Renal cortical epithelial cell (primary cell): ENCODE results near the gene WARS2. TPM values are rescaled to one million over a fixed set of nuclear protein-coding genes. Genes with fewer than 3 reads are reported as not detected.

Experiments used
- DNase-seq: peaks from one replicate; pipeline ENCODE4 v3.0.0-alpha.2; 2011; ENCODE audit warnings: low read depth
- total RNA-seq: library from RNA; depleted of rRNA; stranded (reverse); fragments of >200 nt; gene quantifications from 2 replicates; pipeline ENCODE4 v1.2.3, GENCODE V29; 2014

Gene WARS2
- total RNA-seq, 1 donor from 2014 or later, result 24.7 TPM

DNA sequence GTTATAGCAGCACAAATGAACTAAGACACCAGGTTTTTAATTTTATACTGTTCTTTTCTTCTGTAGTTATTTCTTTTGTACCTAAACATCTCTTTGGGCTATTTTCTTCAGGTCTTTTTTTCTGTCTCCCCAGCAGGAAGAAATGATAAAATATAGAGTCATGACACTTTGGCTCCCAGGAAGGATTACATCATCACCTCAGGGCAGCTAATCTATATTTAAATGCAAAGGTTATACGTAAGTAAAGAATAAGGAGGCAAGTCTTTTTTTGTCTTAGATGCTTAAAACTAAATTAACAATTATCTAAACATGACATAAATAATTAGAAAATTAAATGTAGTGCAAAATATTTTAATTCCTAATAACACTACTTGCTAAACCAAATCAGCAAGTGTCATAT lies 57.0 kb downstream of the WARS2 start:
- DNase-seq, result no peak

DNA sequence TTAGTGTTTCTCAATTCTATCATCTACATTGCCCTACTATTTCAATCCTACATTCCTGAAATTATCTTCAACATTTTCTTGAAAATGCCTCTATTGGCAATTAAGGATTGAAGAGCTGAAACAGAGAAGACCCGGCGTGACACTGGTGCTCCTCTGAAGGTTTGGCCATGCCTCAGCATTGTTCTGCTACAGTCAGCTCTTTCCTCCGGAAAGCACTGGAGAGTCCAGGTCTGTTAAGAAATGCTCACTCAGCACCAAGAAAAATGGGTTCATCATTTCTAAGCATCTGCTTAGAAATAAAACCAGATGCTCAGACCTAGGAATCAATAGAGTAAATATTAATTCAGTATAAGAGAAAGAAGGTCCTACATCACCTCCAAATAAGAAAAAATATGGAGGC lies 58.8 kb downstream of the WARS2 start:
- peak; percentile 16 for DNase-seq

- DNase-seq, result peak; percentile 76
Observed at GRCh38 chr1:119081267-119081666, 59.2 kb downstream of the WARS2 start.

GRCh38 chr1:119080586-119080985 lies 59.9 kb downstream of the WARS2 start:
- peak; percentile 95 for DNase-seq

DNA sequence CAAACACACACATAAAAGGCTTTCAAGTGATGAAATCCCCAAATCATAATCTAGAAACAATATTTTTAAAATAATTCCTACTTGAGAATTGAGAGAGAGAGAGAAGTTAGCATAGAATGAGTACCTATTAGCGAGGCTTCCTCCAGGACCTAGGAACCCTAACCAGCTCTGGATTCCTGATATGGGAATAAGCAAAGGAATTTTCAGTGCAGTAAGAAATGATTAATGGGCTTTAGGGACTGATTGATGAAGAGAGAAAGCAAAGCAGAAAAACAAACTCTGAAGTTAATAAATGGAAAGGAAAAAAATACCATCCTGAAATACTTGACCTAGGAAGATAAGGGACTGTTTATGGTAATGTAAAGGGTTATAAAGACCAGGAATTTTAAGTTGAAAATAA lies 60.6 kb downstream of the WARS2 start:
- DNase-seq, result peak; percentile 59

GRCh38 chr1:119075614-119076013 lies 64.8 kb downstream of the WARS2 start:
- no peak for DNase-seq

- no peak for DNase-seq
Observed at GRCh38 chr1:119071321-119071720, 69.1 kb downstream of the WARS2 start.

- no peak for DNase-seq
Observed at GRCh38 chr1:119069682-119070081, 70.8 kb downstream of the WARS2 start.

DNA sequence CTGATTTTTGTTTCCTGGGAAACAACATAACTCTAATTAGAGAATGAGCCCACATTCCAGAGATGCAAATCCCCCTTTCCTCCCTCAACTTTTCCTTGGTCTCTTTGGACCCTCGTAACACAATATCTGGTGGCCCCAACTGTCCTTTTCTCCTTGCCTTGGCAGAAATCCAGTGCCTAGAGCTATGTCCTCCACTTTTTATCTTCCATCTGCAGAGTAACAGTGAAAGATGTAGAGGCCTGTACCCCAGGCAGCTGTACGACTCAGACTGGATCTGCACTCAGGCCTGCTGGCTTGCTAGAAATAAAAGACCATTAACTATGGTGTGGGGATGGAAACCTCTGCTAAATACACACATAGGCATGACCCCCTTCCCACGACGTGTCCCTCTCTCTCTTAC lies 72.0 kb downstream of the WARS2 start:
- DNase-seq, result no peak

- no peak for DNase-seq
Observed at GRCh38 chr1:119061700-119062099, 78.8 kb downstream of the WARS2 start.

- no peak for DNase-seq
Observed at GRCh38 chr1:119055568-119055967, 84.9 kb downstream of the WARS2 start.

- DNase-seq, result no peak
Observed at GRCh38 chr1:119053917-119054316, 86.5 kb downstream of the WARS2 start.

DNA sequence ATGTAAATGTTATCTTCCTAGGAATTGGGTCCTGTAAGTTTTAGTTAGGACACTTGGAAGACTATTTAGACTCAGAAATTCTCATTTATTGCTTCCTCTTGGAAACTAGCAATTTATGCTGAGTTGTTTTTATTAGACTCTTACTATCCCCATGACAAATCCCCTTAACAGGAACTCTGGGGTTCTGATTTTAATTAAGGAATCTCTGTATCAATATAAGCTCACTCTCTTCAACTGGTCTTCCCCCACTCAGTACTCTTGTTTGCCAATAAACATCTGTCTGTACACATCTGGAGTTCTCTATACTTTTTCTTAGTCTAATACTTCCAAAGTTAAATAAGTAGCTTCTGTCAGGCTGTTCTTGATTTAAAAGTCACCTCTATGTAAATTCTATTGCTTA lies 88.2 kb downstream of the WARS2 start:
- DNase-seq, result no peak

GRCh38 chr1:119048624-119049404 lies 91.6 kb downstream of the WARS2 start:
- no peak for DNase-seq

DNA sequence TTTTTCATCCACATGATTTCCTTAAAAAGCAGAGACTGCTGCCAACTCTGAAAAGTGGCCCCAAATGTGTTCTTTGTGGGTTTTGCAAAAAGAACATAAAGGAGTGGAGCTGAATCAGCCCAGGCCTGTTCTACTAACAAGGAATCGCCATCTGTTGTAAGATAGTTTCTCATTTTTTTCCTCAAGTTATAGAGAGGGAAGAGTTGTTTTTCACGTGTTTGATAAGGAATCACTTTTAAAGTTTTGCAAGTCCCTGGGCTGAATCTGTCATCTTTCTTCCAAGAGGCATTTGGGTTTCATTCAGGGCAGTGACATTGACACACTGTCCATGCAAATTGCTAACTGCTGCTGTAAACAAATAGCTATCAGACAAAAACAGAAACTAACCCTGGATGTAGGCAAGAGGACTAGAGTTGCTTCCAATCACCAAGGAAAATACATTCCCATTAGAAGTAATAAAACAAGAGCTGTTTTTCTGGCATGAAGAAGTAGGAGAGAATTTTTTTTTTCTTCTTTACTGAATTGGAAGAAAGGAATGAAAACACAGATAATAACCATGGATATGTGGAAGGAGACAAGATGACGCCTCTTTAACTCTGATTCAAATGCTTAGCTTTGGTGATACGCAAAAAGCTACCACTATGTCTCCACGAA lies 93.5 kb downstream of the WARS2 start:
- peak; percentile 17 for DNase-seq

DNA sequence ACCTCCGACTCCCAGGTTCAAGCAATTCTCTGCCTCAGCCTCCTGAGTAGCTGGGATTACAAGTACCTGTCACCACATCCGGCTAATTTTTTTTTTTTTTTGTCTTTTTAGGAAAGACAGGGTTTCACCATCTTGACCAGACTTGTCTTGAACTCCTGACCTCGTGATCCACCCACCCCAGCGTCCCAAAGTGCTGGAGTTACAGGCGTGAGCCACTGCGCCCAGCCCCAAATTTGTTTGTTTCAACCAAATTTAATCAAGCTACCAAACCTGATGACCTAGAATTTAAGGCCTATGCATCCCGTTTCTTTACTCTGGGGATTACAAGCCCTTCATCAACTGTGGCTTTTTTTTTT lies 94.0 kb downstream of the WARS2 start:
- no peak for DNase-seq

GRCh38 chr1:119045096-119045746 lies 95.2 kb downstream of the WARS2 start:
- peak; percentile 93 for DNase-seq

- no peak for DNase-seq
Observed at GRCh38 chr1:119040906-119041305, 99.5 kb downstream of the WARS2 start.

GRCh38 chr1:119040489-119040888 lies 100.0 kb downstream of the WARS2 start:
- DNase-seq, result peak; percentile 11

GRCh38 chr1:119038363-119038762 lies 102.1 kb downstream of the WARS2 start:
- no peak for DNase-seq

DNA sequence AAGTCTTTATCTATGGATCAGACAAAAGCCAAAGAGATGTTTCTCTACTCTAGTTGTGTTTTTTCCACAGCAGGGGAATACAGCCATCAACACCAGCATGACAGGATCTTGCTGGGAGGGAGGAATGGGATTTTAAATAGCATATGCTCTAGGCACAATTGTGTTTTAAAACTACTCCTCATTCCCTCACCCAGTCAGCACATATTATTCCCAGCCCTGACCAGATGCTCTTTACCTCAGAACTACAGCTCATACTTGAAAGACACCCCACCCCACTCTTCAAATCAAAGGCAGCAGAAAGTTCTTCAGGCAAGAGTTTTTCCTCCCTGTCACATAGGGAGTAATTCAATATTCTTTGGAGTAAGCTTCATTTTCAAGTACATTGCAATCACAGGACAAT lies 106.1 kb downstream of the WARS2 start:
- DNase-seq, result no peak

- no peak for DNase-seq
Observed at GRCh38 chr1:119032986-119033385, 107.5 kb downstream of the WARS2 start.

DNA sequence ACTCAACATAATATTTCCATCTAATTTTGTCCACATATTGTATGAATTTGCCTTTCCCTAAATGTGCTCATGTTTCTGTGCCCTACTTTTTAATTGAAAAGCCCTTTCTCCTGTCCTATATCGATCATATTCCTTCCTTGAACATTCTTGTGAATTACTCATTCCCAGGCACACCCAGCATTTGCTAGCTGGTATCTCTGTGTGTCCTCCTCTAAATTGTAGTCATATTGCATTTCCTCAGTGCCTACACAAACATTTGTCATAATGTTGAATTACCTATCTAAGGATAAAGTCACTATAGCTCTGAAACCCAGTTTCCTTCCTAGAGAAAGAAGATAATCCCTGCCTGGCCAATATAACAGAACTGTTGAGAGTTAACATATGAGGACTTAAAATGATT lies 112.7 kb downstream of the WARS2 start:
- no peak for DNase-seq
